Measurements from ENCODE around the gene GTPBP4.
A peak's percentile ranks its signal among the peaks of the same experiment; 100 is the strongest.

Gene GTPBP4

GRCh38 chr10:987870-988666 is at the start of gene GTPBP4:
GTPBP4 (plus strand) TSS chr10:988434; CDS start chr10:988480, 46 bp downstream.
- DNase-seq = peak; percentile 67

- no peak for DNase-seq
Observed at GRCh38 chr10:938941-939678, 49.1 kb upstream of the GTPBP4 start.

DNA sequence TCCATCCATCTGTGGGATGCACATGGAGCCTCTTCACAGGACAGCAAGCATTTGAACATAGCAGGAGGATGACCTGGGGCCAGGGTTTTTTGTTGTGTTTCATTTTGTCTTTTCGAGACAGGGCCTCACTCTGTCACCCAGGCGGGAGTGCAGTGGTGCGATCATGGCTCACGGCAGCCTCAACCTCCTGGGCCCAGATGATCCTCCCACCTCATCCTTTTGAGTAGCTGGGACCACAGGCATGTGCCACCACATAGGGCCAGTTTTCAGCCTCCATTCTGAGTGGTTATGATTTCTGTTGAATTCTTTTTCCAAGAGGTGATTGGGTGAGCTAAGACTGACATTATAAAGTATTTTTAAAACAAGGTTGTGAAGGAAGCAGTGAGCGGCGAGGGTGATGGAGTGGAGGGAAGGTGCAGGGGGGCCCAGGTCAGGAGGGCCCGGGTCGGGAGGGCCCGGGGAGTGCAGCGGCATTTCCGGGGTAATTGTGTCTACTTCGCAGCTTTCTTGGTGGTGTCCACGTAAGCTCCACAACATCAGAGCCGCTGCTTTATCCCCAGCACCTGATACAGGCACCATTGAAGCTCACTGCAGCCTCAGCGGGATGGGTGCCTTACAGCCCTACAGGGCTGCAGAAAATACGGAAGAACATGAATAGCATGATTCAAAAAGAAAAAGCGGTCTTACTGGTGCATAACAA is 44.8 kb upstream of the GTPBP4 start:
- no peak for DNase-seq

GRCh38 chr10:944034-944831 is 44.0 kb upstream of the GTPBP4 start:
- DNase-seq = no peak

DNA sequence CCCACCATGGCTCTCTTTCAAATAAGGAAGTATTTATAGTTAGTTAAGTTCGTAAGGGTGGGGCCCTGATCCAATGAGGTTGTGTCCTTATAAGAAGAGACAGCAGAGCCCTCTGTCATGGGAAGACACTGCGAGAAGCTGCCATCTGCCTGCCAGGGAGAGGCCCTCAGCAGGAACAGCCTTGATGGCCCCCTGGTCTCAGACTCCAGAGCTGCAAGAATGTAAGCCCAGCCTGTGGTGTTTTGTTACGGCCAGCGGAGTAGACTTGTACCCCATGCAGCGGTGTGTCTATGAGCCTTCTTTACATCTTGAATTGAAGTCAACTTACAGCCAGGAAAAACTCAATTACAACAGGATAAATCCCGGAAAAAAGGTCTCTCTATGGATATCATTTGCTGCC is 42.5 kb upstream of the GTPBP4 start:
- DNase-seq = no peak

- no peak for DNase-seq
Observed at GRCh38 chr10:947051-947450, 41.2 kb upstream of the GTPBP4 start.

- DNase-seq = no peak
Observed at GRCh38 chr10:947881-948280, 40.4 kb upstream of the GTPBP4 start.

GRCh38 chr10:948347-948746 is 39.9 kb upstream of the GTPBP4 start:
- DNase-seq = no peak

DNA sequence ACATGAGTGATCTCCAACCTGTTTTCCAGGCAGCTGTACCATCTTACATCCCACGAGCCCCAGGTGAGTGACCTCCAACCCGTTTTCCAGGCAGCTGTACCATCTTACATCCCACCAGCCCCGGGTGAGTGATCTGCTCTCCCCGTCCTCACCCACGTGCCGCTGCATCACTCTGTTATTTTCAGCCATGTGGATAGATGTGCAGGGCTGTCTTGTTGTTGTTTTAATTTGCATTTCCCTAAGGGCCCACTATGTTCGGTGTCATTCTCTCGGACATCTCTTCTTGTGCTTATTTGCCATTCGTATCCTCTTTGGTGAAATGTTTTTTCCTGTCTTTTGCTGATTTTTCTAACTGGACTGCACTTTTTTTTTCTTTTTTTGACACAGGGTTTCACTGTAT is 38.8 kb upstream of the GTPBP4 start:
- no peak for DNase-seq

DNA sequence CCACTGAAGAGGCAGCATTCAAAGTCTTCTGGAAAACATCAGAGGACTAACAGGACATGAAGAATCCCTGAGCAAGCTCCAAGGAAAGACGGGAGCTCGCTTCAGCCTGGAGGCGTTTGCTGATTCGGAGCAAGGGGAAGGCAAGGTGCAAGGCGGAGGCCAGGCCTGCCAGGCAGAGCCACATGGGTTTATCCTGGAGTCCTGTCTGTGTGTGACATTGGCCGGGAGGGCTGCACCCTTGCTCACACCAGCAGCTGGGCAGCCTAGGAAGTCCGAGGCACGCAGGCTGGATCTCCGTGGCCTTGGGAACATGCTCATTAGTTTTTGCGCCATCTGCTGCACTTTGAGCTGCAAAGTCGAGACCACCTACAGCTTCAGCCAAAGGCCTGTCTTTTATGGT is 34.4 kb upstream of the GTPBP4 start:
- no peak for DNase-seq

DNA sequence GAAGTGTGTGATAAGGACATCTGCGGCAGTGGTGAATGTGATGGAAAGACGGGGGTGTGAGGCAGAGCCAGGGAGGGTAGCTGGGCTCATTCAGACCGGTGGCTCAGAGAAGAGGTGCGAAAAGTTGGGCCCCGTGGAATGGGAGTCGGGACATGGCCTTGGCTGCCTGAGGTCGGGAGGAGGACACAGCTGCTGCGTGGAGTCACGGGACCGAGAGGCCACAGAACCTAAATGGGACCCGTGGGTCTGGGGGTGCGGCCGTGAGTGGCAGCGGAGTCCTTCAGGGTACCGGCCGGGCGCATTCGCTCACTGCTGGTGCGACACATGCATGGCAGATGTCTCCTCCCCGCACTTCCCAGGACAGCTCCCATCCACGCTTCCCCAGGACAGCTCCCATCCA is 33.8 kb upstream of the GTPBP4 start:
- no peak for DNase-seq

DNA sequence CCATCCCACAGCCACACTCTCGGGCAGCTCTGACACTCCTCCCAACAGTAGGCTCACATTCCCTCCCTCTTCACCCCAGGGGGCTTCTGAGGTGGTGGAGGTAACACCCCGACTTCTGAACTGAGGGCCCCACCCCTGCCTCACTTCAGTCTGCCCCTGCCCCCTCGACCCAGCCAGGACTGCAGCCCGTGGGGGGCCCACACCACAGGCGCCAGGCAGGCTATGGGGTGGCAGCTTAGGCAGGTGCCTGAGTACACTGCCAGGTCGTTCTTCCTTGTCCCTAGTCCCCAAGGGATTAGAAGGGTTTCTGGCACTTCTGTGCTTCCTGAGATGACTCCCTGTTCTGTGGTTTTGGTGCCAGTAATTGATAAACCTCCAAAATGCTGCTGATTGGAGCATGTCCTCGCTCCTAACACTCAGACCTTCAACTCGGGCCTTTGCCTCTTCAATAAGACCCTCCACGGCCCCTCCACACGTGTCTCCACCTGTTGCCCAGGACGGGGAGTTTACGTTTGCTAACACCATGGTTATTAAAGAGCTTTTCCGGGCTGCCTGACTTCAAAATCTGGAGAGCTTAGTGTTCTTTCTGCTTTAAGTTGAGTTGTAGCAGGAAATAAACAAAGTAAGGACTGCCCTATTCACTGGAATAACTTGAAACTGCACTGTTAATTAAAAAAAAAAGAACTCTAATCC is 33.0 kb upstream of the GTPBP4 start:
- DNase-seq = peak; percentile 9

GRCh38 chr10:955820-956217 is 32.4 kb upstream of the GTPBP4 start:
- no peak for DNase-seq

GRCh38 chr10:958106-958505 is 30.1 kb upstream of the GTPBP4 start:
- no peak for DNase-seq

- DNase-seq = no peak
Observed at GRCh38 chr10:958856-959255, 29.4 kb upstream of the GTPBP4 start.

DNA sequence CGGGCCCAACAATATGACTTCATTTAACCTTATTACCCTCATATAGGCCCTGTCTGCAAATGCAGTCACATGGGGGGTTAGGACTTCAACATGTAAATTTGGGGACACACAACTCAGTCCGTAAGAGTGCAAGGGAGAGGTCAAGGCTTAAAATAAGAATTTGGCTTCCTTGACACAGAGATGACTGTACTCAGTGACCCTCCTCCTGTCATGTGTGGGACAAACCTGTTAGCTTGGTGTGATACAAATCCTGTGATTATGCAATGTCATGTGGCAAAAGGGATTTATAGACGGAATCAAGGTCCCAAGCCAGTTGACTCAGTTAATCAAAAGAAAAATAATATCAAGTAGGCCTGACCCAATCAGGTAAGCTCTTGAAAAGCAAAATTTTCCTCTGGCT is 25.9 kb upstream of the GTPBP4 start:
- DNase-seq = no peak

GRCh38 chr10:963186-963585 is 25.0 kb upstream of the GTPBP4 start:
- no peak for DNase-seq

- no peak for DNase-seq
Observed at GRCh38 chr10:963655-964054, 24.6 kb upstream of the GTPBP4 start.

- DNase-seq = no peak
Observed at GRCh38 chr10:964321-964987, 23.8 kb upstream of the GTPBP4 start.

DNA sequence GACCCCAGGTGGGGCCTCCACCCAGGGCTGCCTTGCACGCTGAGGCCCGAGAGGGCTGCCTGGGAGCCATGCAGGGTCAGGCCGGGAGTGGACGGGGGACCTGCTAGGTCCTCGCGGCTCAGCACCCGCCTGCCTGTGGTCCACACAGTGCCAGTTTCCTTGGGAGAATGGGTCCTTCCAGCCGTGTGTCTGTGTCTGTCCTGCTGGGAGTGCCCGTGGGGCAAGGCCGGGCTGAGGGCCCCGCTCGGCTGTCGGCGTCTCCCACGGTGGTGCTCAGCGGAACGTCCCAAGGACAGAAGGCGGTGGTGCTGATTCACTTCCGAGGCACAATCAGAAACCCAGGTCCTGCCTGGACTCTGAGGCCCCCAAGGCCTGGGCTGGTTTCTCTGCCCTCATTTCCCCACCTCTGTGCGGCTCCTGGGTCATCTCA is 23.2 kb upstream of the GTPBP4 start:
- DNase-seq = no peak

- DNase-seq = no peak
Observed at GRCh38 chr10:966466-967235, 21.6 kb upstream of the GTPBP4 start.
